NOMO-1 treated with dmso at 0.1 percent for 144 hours (cell line): ENCODE measurements around the gene HAL.

Source experiments
- DNase-seq: peaks from one replicate; lab custom pipeline; 2025; ENCODE audit not compliant: unreplicated experiment; lab: John Stamatoyannopoulos, UW

HAL gene

DNA sequence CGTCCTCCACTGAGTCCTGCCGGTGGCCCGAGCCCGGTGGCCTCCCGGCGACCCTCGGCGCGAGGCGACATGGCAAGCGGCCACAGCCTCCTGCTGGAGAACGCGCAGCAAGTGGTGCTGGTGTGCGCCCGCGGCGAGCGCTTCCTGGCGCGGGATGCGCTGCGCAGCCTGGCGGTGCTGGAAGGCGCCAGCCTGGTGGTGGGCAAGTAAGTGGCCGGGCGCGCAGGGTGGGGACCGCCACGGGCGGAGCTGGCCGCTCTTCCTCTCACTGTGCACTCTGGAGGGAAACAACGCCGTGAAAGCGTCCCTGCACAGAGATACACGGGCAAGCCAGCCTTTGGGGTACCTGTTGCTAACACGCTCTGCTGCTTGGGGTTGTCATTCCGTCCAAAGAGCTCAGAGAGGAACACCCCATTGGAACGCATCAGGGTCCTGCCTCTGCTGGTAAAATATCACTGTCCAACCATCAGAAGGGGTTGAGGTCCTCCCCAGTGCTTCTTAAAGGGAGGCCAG is 52.8 kb downstream of the HAL start, which contains the start of gene AMDHD1:
TSS of gene AMDHD1 (plus strand) at position 2 of the 513 bp plus-strand sequence. CDS start at position 70, 68 bp downstream.
- peak; percentile 34 for DNase-seq

GRCh38 chr12:95942524-95943329 is 53.4 kb downstream of the HAL start, which contains the start of gene CCDC38:
CCDC38 (minus strand) TSS chr12:95942614; CDS start chr12:95936509, 6,105 bp downstream.
- DNase-seq: peak; percentile 61

DNA sequence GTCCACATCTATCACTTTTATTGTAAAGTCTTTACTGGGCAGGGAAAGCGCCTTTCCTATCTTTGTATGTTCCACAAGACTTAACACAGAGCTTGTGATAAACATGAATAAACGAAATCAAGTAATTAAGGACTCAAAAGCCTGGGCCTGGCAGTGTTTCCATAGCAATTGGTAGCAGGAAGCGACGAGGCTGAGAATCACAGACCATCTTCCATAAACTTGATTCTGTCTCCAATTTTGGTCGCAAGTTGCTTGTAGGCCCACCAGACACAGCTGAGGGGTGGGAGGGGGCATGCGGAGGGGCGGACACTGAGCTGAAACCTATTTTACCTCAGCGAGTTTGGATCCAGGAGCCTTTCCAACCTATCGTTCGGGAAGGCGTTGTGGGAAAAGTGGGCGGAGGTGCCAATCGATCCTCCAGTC is 54.0 kb downstream of the HAL start:
- no peak for DNase-seq

DNA sequence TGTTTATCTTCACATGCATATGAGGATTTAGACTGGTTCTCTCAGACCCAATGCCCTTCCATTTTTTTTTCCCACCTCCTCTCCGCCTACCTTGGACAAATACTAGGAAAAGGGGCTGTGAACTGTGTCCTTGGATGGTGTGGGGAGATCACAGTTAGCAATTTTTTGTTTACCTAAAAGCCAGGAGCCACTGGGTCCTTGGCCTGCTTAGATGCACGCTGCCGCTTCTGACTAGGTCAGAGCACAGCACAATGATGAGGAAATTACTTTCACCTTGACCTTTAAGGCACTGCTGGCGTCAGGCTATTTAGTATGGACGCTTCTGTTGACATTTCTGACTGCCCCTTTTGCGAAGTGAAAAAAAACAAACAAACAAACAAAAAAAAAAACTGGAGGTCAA is 55.6 kb downstream of the HAL start:
- DNase-seq: no peak
